Measurements from ENCODE around the gene CCR4.
"Not testable (repeated sequence)": the region's sequence is repeated elsewhere in the genome, so short reads cannot be mapped to it uniquely, and the experiment has no call there.

Gene CCR4

DNA sequence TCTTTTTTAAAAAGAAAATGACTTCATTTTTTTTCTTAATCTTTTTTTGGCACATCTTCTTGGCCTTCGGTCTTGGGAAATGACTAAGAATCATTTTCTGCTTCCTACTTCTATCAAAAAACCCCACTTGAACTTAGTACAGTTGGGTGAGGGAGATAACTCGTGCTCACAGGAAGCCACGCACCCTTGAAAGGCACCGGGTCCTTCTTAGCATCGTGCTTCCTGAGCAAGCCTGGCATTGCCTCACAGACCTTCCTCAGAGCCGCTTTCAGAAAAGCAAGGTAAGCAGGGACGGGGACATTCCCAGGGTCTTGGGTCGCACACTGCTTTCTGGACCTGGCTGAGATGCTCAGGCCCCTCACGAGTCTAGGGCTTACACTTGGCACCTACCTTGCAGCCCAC lies at the start of gene CCR4:
CCR4 (plus strand) TSS at position 235 of the 402 bp plus-strand sequence. CDS start 1,779 bp downstream, outside the sequence.
- H3K9ac ChIP-seq (ENCODE audit: low read length): no peak within 1 kb of the TSS
- no peaks in the 10 kb centered on the region for H3K9me3 ChIP-seq (ENCODE audit: control insufficient read depth, insufficient read depth, low read depth, low read length)
- H3K4me1 ChIP-seq (ENCODE audit: control insufficient read depth, insufficient read depth, low read length): no peaks in the 10 kb centered on the region
- H3K36me3 ChIP-seq (ENCODE audit: control insufficient read depth, insufficient read depth, low read length): no peaks in the 10 kb centered on the region
- H3K4me3 ChIP-seq (ENCODE audit: low read depth, low read length): no peak within 1 kb of the TSS
- no peaks in the 10 kb centered on the region for H3K27me3 ChIP-seq (ENCODE audit: control insufficient read depth, insufficient read depth, low read length)
- H3K27ac ChIP-seq (ENCODE audit: low read depth, low read length): no peak within 1 kb of the TSS

GRCh38 chr3:32902887-32903371 lies 48.5 kb upstream of the CCR4 start:
- H3K27ac ChIP-seq (ENCODE audit: low read depth, low read length): not testable (repeated sequence)
- Histone ChIP-seq H3K4me3 (ENCODE audit: low read depth, low read length) (peak overlapping the region; percentile 39), H3K9ac (ENCODE audit: low read length) (peak overlapping the region; percentile 45)

DNA sequence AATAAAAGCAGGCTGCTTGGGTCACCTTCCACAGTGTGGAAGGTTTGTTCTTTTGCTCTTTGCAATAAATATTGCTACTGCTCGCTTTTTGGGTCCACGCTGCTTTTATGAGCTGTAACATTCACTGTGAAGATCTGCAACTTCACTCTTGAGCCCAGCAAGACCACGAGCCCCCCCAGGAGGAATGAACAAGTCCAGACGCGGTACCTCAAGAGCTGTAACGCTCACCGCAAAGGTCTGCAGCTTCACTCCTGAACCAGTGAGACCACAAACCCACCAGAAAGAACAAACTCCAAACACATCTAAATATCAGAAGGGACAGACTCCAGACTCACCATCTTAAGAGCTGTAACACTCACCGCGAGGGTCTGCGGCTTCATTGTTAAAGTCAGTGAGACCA lies 47.5 kb upstream of the CCR4 start:
- no peak overlapping the region for H3K9ac ChIP-seq (ENCODE audit: low read length)
- H3K36me3 ChIP-seq (ENCODE audit: control insufficient read depth, insufficient read depth, low read length): peaks cover 3% of the 10 kb centered on the region; the same call in 1 of the 2 replicates
- H3K27me3 ChIP-seq (ENCODE audit: control insufficient read depth, insufficient read depth, low read length): no peaks in the 10 kb centered on the region
- H3K4me3 ChIP-seq (ENCODE audit: low read depth, low read length): no peak overlapping the region
- no peak overlapping the region for H3K27ac ChIP-seq (ENCODE audit: low read depth, low read length)
- H3K4me1 ChIP-seq (ENCODE audit: control insufficient read depth, insufficient read depth, low read length): no peaks in the 10 kb centered on the region
- peaks cover 4% of the 10 kb centered on the region; the same call in 1 of the 2 replicates for H3K9me3 ChIP-seq (ENCODE audit: control insufficient read depth, insufficient read depth, low read depth, low read length)

More at GRCh38 chr3:32902887-32903371, 48.5 kb upstream of the CCR4 start:
- H3K4me1 ChIP-seq (ENCODE audit: control insufficient read depth, insufficient read depth, low read length); H3K27me3 ChIP-seq (ENCODE audit: control insufficient read depth, insufficient read depth, low read length); H3K9me3 ChIP-seq (ENCODE audit: control insufficient read depth, insufficient read depth, low read depth, low read length): not testable (repeated sequence)
- H3K36me3 ChIP-seq (ENCODE audit: control insufficient read depth, insufficient read depth, low read length): peaks cover 10% of the 10 kb centered on the region

GRCh38 chr3:32909999-32910398 lies 41.4 kb upstream of the CCR4 start:
- Histone ChIP-seq H3K27ac (ENCODE audit: low read depth, low read length) (no peak overlapping the region), H3K4me3 (ENCODE audit: low read depth, low read length) (no peak overlapping the region), H3K9ac (ENCODE audit: low read length) (no peak overlapping the region), H3K4me1 (ENCODE audit: control insufficient read depth, insufficient read depth, low read length) (no peaks in the 10 kb centered on the region), H3K9me3 (ENCODE audit: control insufficient read depth, insufficient read depth, low read depth, low read length) (no peaks in the 10 kb centered on the region), H3K36me3 (ENCODE audit: control insufficient read depth, insufficient read depth, low read length) (no peaks in the 10 kb centered on the region), H3K27me3 (ENCODE audit: control insufficient read depth, insufficient read depth, low read length) (no peaks in the 10 kb centered on the region)

- Histone ChIP-seq H3K27me3 (ENCODE audit: control insufficient read depth, insufficient read depth, low read length) (no peaks in the 10 kb centered on the region), H3K27ac (ENCODE audit: low read depth, low read length) (no peak overlapping the region), H3K36me3 (ENCODE audit: control insufficient read depth, insufficient read depth, low read length) (no peaks in the 10 kb centered on the region), H3K4me3 (ENCODE audit: low read depth, low read length) (no peak overlapping the region), H3K9me3 (ENCODE audit: control insufficient read depth, insufficient read depth, low read depth, low read length) (no peaks in the 10 kb centered on the region), H3K9ac (ENCODE audit: low read length) (no peak overlapping the region), H3K4me1 (ENCODE audit: control insufficient read depth, insufficient read depth, low read length) (no peaks in the 10 kb centered on the region)
These were observed 40.5 kb upstream of the CCR4 start for GRCh38 chr3:32910954-32911353.

GRCh38 chr3:32912046-32912445 lies 39.4 kb upstream of the CCR4 start:
- H3K36me3 ChIP-seq (ENCODE audit: control insufficient read depth, insufficient read depth, low read length): no peaks in the 10 kb centered on the region
- no peak overlapping the region for H3K4me3 ChIP-seq (ENCODE audit: low read depth, low read length)
- H3K27me3 ChIP-seq (ENCODE audit: control insufficient read depth, insufficient read depth, low read length): no peaks in the 10 kb centered on the region
- H3K27ac ChIP-seq (ENCODE audit: low read depth, low read length): no peak overlapping the region
- no peaks in the 10 kb centered on the region for H3K9me3 ChIP-seq (ENCODE audit: control insufficient read depth, insufficient read depth, low read depth, low read length)
- no peaks in the 10 kb centered on the region for H3K4me1 ChIP-seq (ENCODE audit: control insufficient read depth, insufficient read depth, low read length)
- no peak overlapping the region for H3K9ac ChIP-seq (ENCODE audit: low read length)

DNA sequence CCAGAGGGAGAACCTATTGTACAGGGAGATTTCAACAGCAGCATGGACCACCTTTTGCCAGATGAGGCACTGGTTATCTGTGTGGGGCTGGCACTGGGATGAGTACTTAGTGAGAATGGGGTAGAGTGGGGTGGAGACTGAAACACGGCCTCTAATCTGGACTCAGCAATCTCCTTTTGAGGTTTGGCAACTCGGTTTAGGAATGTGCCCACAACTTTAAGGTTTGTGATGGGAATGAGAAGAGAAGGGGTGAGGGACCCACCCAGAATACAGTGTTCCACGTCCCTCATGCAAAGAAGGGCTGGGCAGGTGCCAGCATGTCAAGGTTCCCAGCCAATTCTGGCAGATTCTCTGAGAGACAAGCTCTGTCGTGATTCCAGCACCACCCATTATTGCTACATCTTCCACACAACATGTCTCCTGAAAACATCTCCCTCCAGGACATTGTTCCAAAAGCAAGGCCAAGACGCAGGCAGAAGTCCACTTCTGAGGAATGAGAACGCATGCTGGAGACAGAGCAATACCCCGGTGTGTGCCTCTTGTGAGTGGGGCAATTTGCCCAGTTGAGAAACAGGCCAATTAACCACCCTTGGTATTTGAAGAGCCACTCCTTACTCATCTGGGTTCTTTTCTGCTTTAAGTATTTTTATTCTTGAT lies 37.5 kb upstream of the CCR4 start:
- no peaks in the 10 kb centered on the region; the same call in 1 of the 2 replicates for H3K9me3 ChIP-seq (ENCODE audit: control insufficient read depth, insufficient read depth, low read depth, low read length)
- no peak overlapping the region for H3K4me3 ChIP-seq (ENCODE audit: low read depth, low read length)
- no peak overlapping the region for H3K27ac ChIP-seq (ENCODE audit: low read depth, low read length)
- no peaks in the 10 kb centered on the region for H3K36me3 ChIP-seq (ENCODE audit: control insufficient read depth, insufficient read depth, low read length)
- H3K9ac ChIP-seq (ENCODE audit: low read length): no peak overlapping the region
- H3K4me1 ChIP-seq (ENCODE audit: control insufficient read depth, insufficient read depth, low read length): no peaks in the 10 kb centered on the region
- H3K27me3 ChIP-seq (ENCODE audit: control insufficient read depth, insufficient read depth, low read length): no peaks in the 10 kb centered on the region

- Histone ChIP-seq H3K4me1 (ENCODE audit: control insufficient read depth, insufficient read depth, low read length) (no peaks in the 10 kb centered on the region), H3K9ac (ENCODE audit: low read length) (no peak overlapping the region), H3K9me3 (ENCODE audit: control insufficient read depth, insufficient read depth, low read depth, low read length) (no peaks in the 10 kb centered on the region; the same call in 1 of the 2 replicates), H3K36me3 (ENCODE audit: control insufficient read depth, insufficient read depth, low read length) (no peaks in the 10 kb centered on the region), H3K27ac (ENCODE audit: low read depth, low read length) (no peak overlapping the region), H3K27me3 (ENCODE audit: control insufficient read depth, insufficient read depth, low read length) (no peaks in the 10 kb centered on the region), H3K4me3 (ENCODE audit: low read depth, low read length) (no peak overlapping the region)
These were observed 31.5 kb upstream of the CCR4 start for GRCh38 chr3:32919920-32920319.

- no peaks in the 10 kb centered on the region; the same call in 1 of the 2 replicates for H3K9me3 ChIP-seq (ENCODE audit: control insufficient read depth, insufficient read depth, low read depth, low read length)
- no peaks in the 10 kb centered on the region for H3K27me3 ChIP-seq (ENCODE audit: control insufficient read depth, insufficient read depth, low read length)
- no peak overlapping the region for H3K9ac ChIP-seq (ENCODE audit: low read length)
- H3K4me3 ChIP-seq (ENCODE audit: low read depth, low read length): no peak overlapping the region
- no peak overlapping the region for H3K27ac ChIP-seq (ENCODE audit: low read depth, low read length)
- H3K36me3 ChIP-seq (ENCODE audit: control insufficient read depth, insufficient read depth, low read length): no peaks in the 10 kb centered on the region
- no peaks in the 10 kb centered on the region for H3K4me1 ChIP-seq (ENCODE audit: control insufficient read depth, insufficient read depth, low read length)
These were observed 29.4 kb upstream of the CCR4 start for GRCh38 chr3:32922078-32922477.

- no peak overlapping the region for H3K27ac ChIP-seq (ENCODE audit: low read depth, low read length)
- H3K9ac ChIP-seq (ENCODE audit: low read length): no peak overlapping the region
- H3K4me3 ChIP-seq (ENCODE audit: low read depth, low read length): no peak overlapping the region
- H3K36me3 ChIP-seq (ENCODE audit: control insufficient read depth, insufficient read depth, low read length): no peaks in the 10 kb centered on the region
- H3K27me3 ChIP-seq (ENCODE audit: control insufficient read depth, insufficient read depth, low read length): no peaks in the 10 kb centered on the region
- peaks cover 7% of the 10 kb centered on the region for H3K9me3 ChIP-seq (ENCODE audit: control insufficient read depth, insufficient read depth, low read depth, low read length)
- no peaks in the 10 kb centered on the region for H3K4me1 ChIP-seq (ENCODE audit: control insufficient read depth, insufficient read depth, low read length)
These were observed 21.3 kb upstream of the CCR4 start for GRCh38 chr3:32930161-32930560.

DNA sequence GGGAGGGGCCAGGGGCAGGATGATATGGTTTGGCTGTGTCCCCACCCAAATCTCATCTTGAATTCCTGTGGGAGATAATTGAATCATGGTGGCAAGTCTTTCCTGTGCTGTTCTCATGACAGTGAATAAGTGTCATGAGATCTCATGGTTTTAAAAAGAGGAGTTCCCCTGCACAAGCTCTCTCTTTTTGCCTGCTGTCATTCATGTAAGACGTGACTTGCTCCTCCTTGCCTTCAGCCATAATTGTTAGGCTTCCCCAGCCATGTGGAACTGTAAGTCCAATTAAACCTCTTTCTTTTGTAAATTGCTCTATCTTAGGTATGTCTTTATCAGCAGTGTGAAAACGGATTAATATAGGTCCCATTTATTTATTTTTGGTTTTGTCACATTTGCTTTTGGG lies 20.2 kb upstream of the CCR4 start:
- H3K27me3 ChIP-seq (ENCODE audit: control insufficient read depth, insufficient read depth, low read length); H3K4me1 ChIP-seq (ENCODE audit: control insufficient read depth, insufficient read depth, low read length); H3K36me3 ChIP-seq (ENCODE audit: control insufficient read depth, insufficient read depth, low read length); H3K4me3 ChIP-seq (ENCODE audit: low read depth, low read length); H3K27ac ChIP-seq (ENCODE audit: low read depth, low read length); H3K9me3 ChIP-seq (ENCODE audit: control insufficient read depth, insufficient read depth, low read depth, low read length); H3K9ac ChIP-seq (ENCODE audit: low read length): not testable (repeated sequence)
